GM13976 (cell line): ENCODE measurements around the gene GIT2.
"Not testable (repeated sequence)": the region's sequence is repeated elsewhere in the genome, so short reads cannot be mapped to it uniquely, and the experiment has no call there.

Experiments
- DNase-seq: peaks from one replicate; pipeline ENCODE4 v3.0.0; 2012; ENCODE audit warnings: low spot score
- CTCF ChIP-seq: IDR thresholded peaks from 2 replicates; pipeline ENCODE4 v1.5.1; 2012; ENCODE audit warnings: borderline replicate concordance, mild to moderate bottlenecking; ENCODE audit not compliant: insufficient read depth; ENCODE audit errors: extremely low read depth, missing control alignments, control extremely low read depth
- in situ Hi-C: fragments of 300-500 bp; cut with MboI; formaldehyde crosslinking; loops from one replicate; pipeline ENCODE4 v1.12.0; 2022; ENCODE audit warnings: low sequenced_read_pairs, mixed read lengths, inconsistent platforms; ENCODE audit not compliant: unreplicated experiment

Gene GIT2

GRCh38 chr12:109937371-109937770 is 58.8 kb downstream of the GIT2 start:
- in situ Hi-C loops, result no loop called here
- DNase-seq, result no peak
- no peak for TF ChIP-seq CTCF

- no peak for TF ChIP-seq CTCF
- no peak for DNase-seq
- in situ Hi-C loops, result no loop called here
Observed at GRCh38 chr12:109934026-109934425, 62.1 kb downstream of the GIT2 start.

GRCh38 chr12:109932878-109933503 is 63.2 kb downstream of the GIT2 start:
- no peak for DNase-seq
- TF ChIP-seq CTCF, result no peak
- in situ Hi-C loops, result no loop called here

- in situ Hi-C loops, result no loop called here
Observed at GRCh38 chr12:109931143-109931542, 65.0 kb downstream of the GIT2 start.

GRCh38 chr12:109930028-109930800 is 66.0 kb downstream of the GIT2 start:
- in situ Hi-C loops, result no loop called here
- TF ChIP-seq CTCF, result no peak

More at GRCh38 chr12:109931143-109931542, 65.0 kb downstream of the GIT2 start:
- DNase-seq, result no peak
- TF ChIP-seq CTCF, result no peak

GRCh38 chr12:109929326-109929725 is 66.8 kb downstream of the GIT2 start:
- DNase-seq, in situ Hi-C loops: not testable (repeated sequence)

More at GRCh38 chr12:109930028-109930800, 66.0 kb downstream of the GIT2 start:
- DNase-seq, result no peak

GRCh38 chr12:109928058-109928656 is 68.0 kb downstream of the GIT2 start:
- in situ Hi-C loops, result no loop called here
- TF ChIP-seq CTCF, result no peak
- DNase-seq, result no peak
